Endothelial cell (in vitro differentiated cells): Measurements from ENCODE around the gene GPR45. TPM values are rescaled to one million over a fixed set of nuclear protein-coding genes. Genes with fewer than 3 reads are reported as not detected.

ENCODE experiments used
- DNase-seq: peaks from one replicate; pipeline ENCODE4 v3.0.0; 2021; ENCODE audit warnings: low spot score
- H3K27ac Mint-ChIP-seq: one replicate; pipeline ENCODE4 v1.8.0; 2021; ENCODE audit warnings: mixed read lengths, inconsistent platforms; ENCODE audit not compliant: unreplicated experiment
- H3K27me3 Mint-ChIP-seq: one replicate; pipeline ENCODE4 v1.8.0; 2021; ENCODE audit warnings: mild to moderate bottlenecking, moderate library complexity, mixed read lengths, inconsistent platforms; ENCODE audit not compliant: unreplicated experiment
- H3K36me3 Mint-ChIP-seq: one replicate; pipeline ENCODE4 v1.8.0; 2021; ENCODE audit warnings: mild to moderate bottlenecking, low read depth, mixed read lengths, inconsistent platforms; ENCODE audit not compliant: unreplicated experiment
- H3K4me1 Mint-ChIP-seq: one replicate; pipeline ENCODE4 v1.8.0; 2021; ENCODE audit warnings: mild to moderate bottlenecking, mixed read lengths, inconsistent platforms; ENCODE audit not compliant: unreplicated experiment
- H3K4me3 Mint-ChIP-seq: one replicate; pipeline ENCODE4 v1.8.0; 2021; ENCODE audit warnings: mild to moderate bottlenecking, mixed read lengths, inconsistent platforms; ENCODE audit not compliant: unreplicated experiment
- H3K9me3 Mint-ChIP-seq: one replicate; pipeline ENCODE4 v1.8.0; 2021; ENCODE audit warnings: mixed read lengths, inconsistent platforms; ENCODE audit not compliant: unreplicated experiment
- CTCF ChIP-seq: fragments of 200-600 bp; sonication (generic); IDR thresholded peaks from one replicate; pipeline ENCODE4 v1.5.0; 2021; ENCODE audit warnings: antibody characterized with exemption; ENCODE audit not compliant: unreplicated experiment
- long read RNA-seq: library from polyadenylated mRNA; unstranded; transcript quantifications from one replicate; pipeline ENCODE4 v2.0.0, GENCODE V29; 2020; ENCODE audit not compliant: unreplicated experiment
- total RNA-seq: library from RNA; stranded (reverse); fragmentation: NEBNext Ultra II Directional; extraction: Animal tissue kit (Norgen Biotek cat#: 25700); gene quantifications from one replicate; pipeline ENCODE4 v1.2.1, GENCODE V29; 2021; ENCODE audit not compliant: unreplicated experiment

GPR45 gene
- total RNA-seq, result 0.21 TPM
- long read RNA-seq, result 0 reads

GRCh38 chr2:105241443-105241842 is at the start of gene GPR45:
GPR45 (plus strand) TSS chr2:105241743; CDS start chr2:105241859, 116 bp downstream.
- Mint-ChIP-seq H3K4me3 (no peak within 1 kb of the TSS), H3K27ac (no peak within 1 kb of the TSS), H3K9me3 (no peaks in the 10 kb centered on the region), H3K27me3 (peaks cover 4% of the 10 kb centered on the region), H3K36me3 (peaks cover 5% of the 10 kb centered on the region), H3K4me1 (peaks cover 5% of the 10 kb centered on the region)
- TF ChIP-seq CTCF, result no peak
- DNase-seq, result no peak

- H3K27me3 Mint-ChIP-seq, result no peaks in the 10 kb centered on the region
- H3K9me3 Mint-ChIP-seq, result no peaks in the 10 kb centered on the region
- TF ChIP-seq CTCF, result no peak
- H3K36me3 Mint-ChIP-seq, result no peaks in the 10 kb centered on the region
- no peaks in the 10 kb centered on the region for H3K4me1 Mint-ChIP-seq
- DNase-seq, result no peak
- no peak overlapping the region for H3K27ac Mint-ChIP-seq
- no peak overlapping the region for H3K4me3 Mint-ChIP-seq
These were observed 47.4 kb upstream of the GPR45 start for GRCh38 chr2:105194022-105194675.

GRCh38 chr2:105196651-105197050 is 44.9 kb upstream of the GPR45 start:
- peaks cover 3% of the 10 kb centered on the region for H3K27me3 Mint-ChIP-seq
- DNase-seq, result no peak
- H3K36me3 Mint-ChIP-seq, result no peaks in the 10 kb centered on the region
- no peak overlapping the region for H3K4me3 Mint-ChIP-seq
- no peak overlapping the region for H3K27ac Mint-ChIP-seq
- H3K4me1 Mint-ChIP-seq, result no peaks in the 10 kb centered on the region
- H3K9me3 Mint-ChIP-seq, result no peaks in the 10 kb centered on the region
- TF ChIP-seq CTCF, result no peak

- peaks cover 3% of the 10 kb centered on the region for H3K36me3 Mint-ChIP-seq
- H3K4me1 Mint-ChIP-seq, result no peaks in the 10 kb centered on the region
- H3K27ac Mint-ChIP-seq, result no peak overlapping the region
- no peak for DNase-seq
- TF ChIP-seq CTCF, result no peak
- H3K4me3 Mint-ChIP-seq, result no peak overlapping the region
- H3K9me3 Mint-ChIP-seq, result no peaks in the 10 kb centered on the region
- no peaks in the 10 kb centered on the region for H3K27me3 Mint-ChIP-seq
These were observed 25.9 kb upstream of the GPR45 start for GRCh38 chr2:105215586-105216192.

GRCh38 chr2:105220604-105221003 is 20.9 kb upstream of the GPR45 start:
- Mint-ChIP-seq H3K4me1 (no peaks in the 10 kb centered on the region), H3K27me3 (no peaks in the 10 kb centered on the region), H3K36me3 (no peaks in the 10 kb centered on the region), H3K4me3 (no peak overlapping the region), H3K9me3 (peaks cover 4% of the 10 kb centered on the region), H3K27ac (no peak overlapping the region)
- DNase-seq, result no peak
- no peak for TF ChIP-seq CTCF
